GM18505 (cell line): Measurements from ENCODE around the gene CLRN1.

ENCODE experiments used
- ATAC-seq: cut with Tn5 transposase; IDR thresholded peaks from one replicate; pipeline ENCODE4 v1.9.1; 2021; ENCODE audit not compliant: unreplicated experiment
- POLR2A ChIP-seq: IDR thresholded peaks from 4 replicates; pipeline ENCODE4 v1.6.1; 2011; ENCODE audit warnings: borderline replicate concordance; ENCODE audit not compliant: insufficient read depth, insufficient read length; ENCODE audit errors: extremely low read depth

The CLRN1 gene

DNA sequence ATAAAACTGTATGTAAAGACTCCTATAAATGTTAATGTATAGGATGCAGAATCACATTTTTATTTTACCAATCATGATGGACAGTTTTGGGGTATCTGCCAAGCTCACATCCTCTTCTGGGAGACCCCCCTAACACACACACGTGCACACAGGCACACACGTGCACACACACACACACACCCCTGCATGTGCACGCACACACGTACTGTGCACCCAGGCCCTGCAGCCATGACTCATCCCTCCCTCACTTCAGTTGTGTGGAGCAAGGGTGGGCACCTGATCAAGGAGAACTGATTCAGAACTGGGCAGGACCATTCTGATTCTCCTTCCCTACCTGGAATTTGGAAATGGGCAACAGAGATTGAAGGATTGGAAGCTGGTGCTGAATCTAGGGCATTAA is 51.3 kb downstream of the CLRN1 start:
- no peak for ATAC-seq
- TF ChIP-seq POLR2A: no peak

DNA sequence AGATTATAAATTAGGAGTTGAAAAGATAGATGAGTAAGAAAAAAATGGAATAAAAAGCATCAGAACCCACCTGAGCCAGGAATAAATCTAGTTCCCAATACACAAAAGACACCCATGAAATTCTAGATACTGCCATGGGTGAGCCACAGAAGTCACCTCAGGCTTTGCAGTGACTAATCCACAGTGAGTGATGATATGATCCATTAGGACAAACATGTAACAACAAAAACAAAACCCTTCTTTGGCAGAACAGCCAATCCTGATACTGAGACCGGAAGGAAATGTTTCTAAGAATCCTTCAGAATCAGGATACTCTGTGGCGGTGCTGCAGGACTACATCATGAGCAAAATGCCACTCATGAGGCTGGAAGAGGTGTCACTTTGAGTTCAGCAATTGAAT is 52.3 kb downstream of the CLRN1 start:
- ATAC-seq: no peak

DNA sequence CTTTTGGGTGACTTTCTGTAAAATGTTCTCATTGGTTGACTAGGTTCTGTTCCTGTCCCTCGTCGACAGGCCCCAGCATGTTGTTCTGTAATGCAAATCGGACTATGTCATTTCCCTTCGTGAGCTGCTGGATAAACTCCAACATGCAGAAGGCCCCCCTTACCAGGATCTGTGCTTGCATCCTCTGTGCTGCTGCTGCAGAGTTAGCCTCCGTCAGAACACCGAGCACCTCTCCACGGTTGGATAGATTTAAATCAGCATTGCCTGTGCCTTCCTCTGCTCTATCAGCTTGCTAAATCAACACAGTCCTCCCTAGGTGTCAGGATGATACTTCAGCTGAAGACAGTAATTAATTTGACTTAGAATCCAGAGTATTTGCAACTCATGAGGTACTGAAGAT is 54.6 kb downstream of the CLRN1 start:
- ATAC-seq: no peak

More for the DNA sequence above, 52.3 kb downstream of the CLRN1 start:
- TF ChIP-seq POLR2A: no peak

DNA sequence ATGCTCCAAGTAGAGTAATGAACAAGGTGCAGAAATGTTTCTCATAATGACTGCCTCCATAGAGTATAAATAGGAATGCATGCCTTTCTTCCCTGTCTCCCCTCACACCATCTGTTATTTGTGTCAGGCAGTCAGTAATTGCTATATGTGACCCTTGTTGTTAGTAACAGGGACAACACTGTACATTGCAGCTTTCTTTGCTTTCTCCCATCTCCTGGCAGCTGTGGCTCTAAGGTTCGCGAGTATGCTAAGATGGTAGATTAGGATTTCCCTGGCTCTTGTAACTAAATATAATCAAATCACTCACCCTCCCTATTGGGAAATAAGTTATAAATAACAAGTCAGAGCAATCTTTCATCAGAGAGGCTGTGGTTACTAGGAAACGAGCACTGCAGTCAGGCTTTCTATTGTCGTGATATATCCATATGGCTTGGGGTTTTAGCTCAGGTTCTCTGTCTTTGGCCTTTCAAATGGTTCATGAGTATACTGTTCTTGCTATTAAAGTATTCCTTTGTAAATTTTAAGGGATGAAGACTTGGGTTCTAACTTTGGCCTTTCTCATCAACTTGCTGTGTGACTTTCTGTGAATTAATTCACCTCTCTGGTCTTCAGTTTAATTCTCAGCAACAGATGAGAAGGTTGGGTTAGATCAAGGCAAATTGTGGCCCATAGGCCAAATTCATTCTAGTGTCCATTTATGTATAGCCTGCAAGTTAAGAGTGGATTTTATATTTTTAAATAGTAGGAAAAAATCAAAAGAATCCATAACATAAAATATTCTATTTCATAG is 59.2 kb downstream of the CLRN1 start:
- no peak for ATAC-seq
- TF ChIP-seq POLR2A: no peak

More for the DNA sequence above, 54.6 kb downstream of the CLRN1 start:
- TF ChIP-seq POLR2A: no peak

DNA sequence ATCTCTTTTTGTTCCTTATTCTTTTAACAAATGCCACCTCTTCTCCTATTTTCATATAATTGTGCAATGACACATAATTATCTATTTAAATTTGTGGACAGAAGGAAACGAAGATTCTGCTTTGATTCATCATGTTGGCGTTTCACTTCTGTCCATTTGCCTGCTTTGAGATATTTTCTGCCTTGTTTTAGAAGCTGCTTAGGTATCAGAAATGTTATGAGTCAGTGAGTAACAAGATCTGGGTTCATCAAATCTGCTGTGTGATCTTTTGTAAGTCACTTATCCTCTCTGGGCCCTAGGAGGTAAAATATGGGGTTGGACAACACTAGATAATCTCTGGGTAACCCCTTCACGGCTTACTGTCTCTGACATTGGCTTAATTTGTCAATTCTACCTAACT is 60.0 kb downstream of the CLRN1 start:
- no peak for ATAC-seq
- no peak for TF ChIP-seq POLR2A

DNA sequence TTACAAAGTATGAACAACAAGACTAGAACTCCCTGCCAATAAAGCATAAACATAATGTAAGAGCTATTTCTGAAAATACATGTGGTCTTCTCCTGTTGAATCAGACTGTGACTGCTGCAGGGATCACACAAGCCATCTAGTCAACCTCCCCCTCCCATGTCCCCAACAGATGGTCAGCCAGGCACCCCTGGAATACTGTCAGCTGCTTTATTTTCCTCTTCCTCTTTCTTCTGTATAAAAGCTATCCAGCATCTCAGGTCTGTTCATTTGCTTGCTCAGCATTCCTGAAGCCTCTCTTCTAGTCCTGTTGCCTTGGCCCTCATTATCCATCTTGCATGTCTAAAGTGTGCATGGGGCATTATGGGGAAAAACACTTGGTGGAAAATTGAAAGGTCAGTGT is 60.8 kb downstream of the CLRN1 start:
- no peak for ATAC-seq
- no peak for TF ChIP-seq POLR2A

DNA sequence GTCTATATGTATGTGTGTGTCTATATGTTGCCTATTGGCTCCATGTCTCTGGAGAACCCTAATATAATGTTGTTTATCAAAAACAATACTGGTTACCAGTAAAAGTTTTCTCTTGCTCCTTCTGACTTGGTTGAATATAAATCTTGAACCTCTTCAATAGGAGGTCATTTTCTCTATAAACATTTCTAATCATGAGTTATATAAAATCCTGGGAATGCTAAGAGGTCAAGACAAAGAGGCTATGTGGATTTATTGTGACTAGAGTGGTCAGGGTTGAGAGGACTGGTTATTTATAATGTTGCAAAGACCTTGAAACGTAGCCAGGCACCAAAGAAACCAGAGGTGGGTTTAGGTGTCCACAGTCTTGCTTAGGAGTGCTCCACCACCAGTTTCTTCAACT is 66.1 kb downstream of the CLRN1 start:
- no peak for TF ChIP-seq POLR2A
- ATAC-seq: no peak

DNA sequence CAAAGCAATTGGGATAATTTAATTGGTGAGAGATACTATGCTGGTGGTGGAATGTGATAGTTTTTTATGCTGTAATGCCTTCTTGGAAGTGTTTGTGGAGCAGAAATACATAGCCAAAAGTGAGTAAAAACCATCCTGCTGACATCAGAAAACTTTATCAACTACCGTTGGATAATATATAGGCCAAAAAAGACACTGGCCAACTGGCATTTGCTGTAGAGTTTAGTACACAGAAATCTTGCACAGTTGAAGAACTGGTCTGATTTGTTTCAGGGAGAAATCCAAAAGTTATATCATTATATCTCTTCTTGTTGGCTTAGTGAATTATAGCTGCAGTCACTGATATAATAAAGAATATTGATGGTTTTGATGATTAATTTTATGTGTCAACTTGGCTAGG is 66.8 kb downstream of the CLRN1 start:
- no peak for ATAC-seq
- no peak for TF ChIP-seq POLR2A

DNA sequence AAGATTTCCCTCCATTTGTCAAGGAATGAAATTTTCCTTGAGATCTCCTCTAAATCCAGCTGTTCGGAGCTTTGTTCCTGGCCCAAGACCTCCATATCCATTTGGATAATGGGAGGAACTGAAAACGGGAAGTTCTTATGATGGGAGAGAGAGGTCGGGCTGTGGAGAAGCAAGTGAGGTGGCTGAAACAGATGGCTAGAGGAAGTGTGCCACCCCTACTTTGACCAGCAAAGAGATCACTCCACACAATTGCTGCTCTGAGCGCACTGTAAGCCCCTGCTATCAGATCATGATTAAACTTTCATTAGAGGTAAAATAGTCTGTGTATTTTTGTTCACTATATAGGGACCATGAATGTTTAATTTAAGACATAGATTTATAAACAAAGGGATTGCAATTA is 67.2 kb downstream of the CLRN1 start, which contains the start of gene MINDY4B:
Gene MINDY4B, minus strand, starts transcription at position 101 of the 400 bp plus-strand sequence. Its CDS starts 0 bp downstream, at position 101.
- no peak for TF ChIP-seq POLR2A
- ATAC-seq: no peak

DNA sequence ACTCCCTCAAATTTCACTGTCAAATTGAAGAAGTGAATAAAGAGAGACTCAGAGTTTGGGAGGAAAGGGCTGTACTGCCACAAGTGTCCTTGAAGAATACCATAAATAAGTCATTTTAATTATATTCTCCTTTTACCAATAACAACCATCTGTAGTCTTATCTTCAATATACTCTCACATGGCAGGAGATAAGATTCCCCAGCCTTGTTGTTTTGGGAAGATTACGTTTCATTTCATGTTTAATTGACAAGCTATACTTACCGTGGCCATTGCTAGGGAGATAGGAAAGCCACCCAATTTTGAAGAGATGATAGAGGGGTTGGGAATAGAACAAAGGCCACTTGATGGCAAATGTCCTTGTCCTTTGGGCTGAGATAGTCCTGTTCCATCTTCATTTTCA is 69.5 kb downstream of the CLRN1 start:
- no peak for ATAC-seq
- TF ChIP-seq POLR2A: no peak

DNA sequence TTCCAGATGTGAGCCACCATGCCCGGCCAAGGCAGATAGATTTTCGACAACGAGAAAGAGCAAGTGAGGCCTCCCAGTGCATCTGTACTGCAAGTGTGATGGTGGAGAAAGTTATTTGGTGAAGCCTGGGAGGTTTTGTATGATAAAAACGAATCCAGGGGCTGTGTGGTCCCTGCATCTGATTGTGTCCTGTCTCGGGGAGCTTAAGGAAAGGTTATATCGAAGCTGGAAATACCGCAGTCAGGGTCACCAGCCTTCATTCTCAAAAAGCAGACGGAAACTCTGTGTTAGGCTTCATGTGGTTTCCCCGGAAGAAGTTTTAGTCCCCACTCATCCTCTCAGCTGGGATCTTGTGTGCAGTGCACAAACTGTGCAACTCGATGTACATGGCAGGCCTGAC is 70.7 kb downstream of the CLRN1 start:
- no peak for ATAC-seq
- no peak for TF ChIP-seq POLR2A

DNA sequence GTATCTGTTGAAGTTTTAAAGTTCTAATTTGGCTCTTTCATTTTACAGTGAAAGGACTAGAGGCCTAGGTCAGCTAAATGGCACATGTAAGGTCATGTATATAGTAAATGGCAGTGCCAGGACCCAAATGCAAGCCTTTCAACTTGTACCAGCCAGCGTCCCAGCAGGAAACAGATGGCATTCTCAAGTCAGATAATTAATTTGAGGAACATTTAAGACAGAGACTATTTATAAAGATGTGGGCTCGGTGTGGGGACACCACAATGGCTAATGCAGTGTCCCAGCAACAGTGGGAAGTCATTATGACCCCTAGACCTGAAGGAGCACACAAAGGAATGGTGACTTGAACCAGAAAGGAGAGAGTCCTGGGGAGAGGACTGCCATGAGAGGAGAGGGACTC is 73.4 kb downstream of the CLRN1 start:
- no peak for ATAC-seq
- TF ChIP-seq POLR2A: no peak

DNA sequence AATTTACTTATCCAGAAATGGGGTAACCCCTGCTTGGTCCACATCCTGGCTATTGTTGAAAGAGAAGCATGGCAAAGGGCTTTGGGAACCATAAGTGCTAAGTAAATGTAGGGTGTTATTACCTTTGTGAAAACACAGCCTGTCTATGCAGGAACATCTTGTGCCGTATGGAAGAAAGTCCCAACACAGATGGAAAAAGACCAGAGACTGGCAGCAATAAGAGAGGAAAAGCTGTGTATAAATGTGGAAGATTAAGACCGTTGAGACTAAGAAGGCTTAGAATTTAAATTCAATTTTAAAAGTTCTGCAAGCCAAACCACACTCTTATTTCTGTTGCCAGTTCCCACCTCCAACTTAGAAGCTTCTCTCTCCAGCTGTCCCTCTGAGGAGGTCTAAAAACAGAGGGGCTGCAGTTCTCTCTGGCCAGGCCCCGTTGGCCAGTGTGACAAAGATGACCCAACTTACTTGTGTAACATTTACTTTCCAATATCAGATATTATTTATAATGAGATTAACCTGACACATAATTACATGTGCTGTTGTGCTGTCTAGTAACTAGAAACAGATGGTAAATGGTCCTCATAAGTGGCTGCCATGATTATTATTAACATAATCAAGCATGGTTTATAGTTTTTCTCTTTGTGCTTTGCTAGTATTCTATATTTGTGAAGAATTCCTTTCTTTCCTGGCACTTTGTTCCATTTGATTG is 74.3 kb downstream of the CLRN1 start:
- ATAC-seq: no peak
- no peak for TF ChIP-seq POLR2A

DNA sequence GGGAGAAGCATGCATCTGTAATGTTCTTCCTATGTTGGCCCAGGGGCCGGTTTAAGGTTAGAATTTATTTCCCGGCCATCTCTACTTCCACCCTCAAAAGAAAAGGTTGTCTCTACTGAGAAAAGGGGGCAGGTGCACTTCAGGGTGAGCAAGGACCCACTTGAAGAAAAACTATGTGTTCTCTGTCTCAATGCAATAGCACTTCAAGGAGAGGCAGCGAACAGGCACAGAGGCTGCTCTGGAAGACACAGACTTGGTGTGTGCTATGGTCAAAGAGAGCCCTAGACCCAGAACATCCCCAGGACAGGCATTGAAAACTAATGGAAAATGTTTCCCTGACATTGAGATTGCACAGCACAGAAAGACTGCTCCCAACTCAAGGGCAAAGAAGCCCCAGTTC is 74.9 kb downstream of the CLRN1 start:
- TF ChIP-seq POLR2A: no peak
- no peak for ATAC-seq
